NCI-H526 (cell line): ENCODE results near the gene RAB12.

Experiments
- DNase-seq, 2 experiments: peaks; one replicate each; lab custom pipeline; 2025; lab: John Stamatoyannopoulos, UW

The RAB12 gene

DNA sequence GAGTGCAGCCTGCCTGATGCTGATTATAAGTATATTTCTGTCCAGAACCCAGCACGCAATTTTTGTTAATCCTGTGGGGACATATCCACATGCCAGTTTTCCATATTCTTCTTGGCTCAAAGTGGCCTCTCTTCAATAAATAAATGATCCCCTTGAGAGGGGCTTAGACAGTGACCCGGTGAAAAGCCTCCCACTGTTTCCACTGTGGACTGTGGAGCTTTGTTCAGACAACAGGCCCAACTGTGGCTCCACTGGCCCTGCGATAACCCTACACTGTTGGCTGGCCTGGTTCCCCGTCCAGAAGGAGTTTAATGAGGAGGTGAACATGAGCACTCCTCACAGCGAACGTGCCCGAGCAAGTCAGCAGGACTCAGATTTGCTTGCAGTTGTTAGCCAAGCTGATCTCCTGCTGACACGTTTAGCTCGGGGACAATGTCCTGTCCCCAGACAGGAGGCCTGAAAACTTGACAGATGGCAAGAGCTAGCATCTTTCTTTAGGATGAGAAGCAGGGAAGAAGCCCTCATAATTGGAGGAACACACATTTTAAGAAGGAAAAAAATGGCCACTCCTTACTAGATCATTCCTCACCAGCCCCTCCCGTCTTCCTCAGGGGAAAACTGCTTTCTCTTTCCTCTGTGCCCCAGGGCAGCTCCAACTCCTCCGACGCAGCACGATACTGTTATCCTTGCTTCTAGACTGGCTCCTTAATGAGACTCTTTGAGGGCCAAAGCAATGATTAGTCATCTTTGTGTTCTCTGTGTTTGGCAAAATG is 76.1 kb downstream of the RAB12 start:
- peak; percentile 40 to 76 for DNase-seq

DNA sequence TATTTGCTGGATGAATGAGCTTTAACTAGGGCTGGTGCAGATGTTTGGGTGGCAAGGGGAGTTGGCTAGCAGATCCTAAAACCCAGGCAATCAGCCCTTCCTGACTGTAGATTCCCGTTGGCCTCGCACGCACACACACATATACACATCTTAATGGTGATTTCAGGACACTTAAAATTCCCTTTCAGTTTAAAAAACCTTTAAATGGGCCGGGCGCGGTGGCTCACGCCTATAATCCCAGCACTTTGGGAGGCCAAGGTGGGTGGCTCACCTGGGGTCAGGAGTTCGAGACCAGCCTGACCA is 76.6 kb downstream of the RAB12 start:
- DNase-seq, result no peak

DNA sequence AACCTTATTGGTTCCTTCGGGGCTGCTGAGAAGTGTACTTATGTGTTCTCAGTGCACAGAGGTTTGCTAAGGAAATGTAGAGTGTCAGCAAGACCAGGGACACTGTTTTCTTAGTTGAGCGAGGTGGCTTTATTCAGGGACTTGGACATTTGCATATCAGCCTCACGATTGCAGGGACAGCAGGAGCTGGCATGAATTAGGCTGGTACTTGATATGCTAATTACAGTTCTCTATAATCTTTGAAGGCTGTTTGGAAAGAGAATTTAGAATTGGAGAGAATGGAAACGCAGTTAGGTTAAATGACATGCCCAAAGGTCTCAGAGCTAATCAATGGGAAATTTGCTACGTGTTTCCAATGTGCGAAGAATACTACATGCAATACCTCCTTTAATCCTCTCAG is 77.4 kb downstream of the RAB12 start:
- DNase-seq, result peak; percentile 9 to 32

DNA sequence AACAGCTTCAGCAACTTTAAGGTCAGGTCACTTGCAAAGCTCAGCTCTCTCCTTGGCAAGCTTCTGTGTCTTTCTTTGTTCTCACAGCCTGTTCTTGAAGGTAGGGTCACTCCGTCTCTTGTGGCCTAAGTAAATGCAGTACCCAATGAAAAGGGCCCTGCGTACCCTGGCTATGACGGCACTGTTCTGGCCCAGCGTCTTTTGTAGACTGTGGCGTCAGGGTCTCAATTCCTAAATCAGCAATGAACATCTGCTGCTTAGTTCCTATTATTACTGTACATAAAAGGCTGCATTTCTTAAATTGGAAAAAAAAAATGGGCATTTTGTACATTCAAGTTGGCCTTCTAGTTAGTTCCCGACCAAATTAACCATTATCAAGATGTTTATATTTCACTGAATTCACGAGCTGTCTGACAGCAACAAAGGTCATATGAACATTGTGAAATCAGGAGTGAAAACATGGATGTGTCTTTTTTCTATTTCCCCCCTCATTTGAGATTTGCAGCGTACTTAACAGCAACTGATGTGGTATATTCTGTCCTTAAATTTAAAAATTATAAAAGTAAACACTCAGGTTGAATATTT is 79.1 kb downstream of the RAB12 start:
- DNase-seq, result no peak

DNA sequence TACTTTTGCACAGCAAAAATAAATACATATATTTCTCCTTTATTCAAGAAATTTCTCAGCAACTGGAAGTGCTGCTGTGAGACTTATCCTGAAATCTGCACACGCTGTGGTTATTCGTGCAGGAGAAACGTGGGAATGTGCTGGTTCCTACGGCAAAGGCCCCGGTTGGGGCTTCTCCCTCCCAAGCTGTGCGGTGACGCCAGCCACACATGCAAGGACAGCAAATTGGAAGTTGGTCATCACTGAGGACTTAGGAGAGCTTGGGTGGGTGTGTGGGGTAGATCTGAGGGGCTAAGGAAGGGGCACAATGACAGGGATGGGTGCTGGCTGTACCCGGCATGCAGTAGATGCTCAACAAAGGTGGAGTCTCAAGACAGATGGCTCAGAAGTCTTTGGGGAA is 79.6 kb downstream of the RAB12 start:
- no peak for DNase-seq
